Measurements from ENCODE around the gene CYLD.

GRCh38 chr16:50761267-50761666 lies 19.4 kb downstream of the CYLD start:
- TF ChIP-seq CTCF (conservative IDR thresholded peaks at IDR 0.05; ENCODE audit: low read length) (no peak), EZH2phosphoT487 (IDR thresholded peaks at IDR 0.05; ENCODE audit: borderline replicate concordance, low read depth, low read length) (no peak)
